LHCN-M2 (cell line): ENCODE data around the gene PFDN1. TPM values are rescaled to one million over a fixed set of nuclear protein-coding genes. Genes with fewer than 3 reads are reported as not detected.

ENCODE experiments used
- DNase-seq: peaks from one replicate; pipeline ENCODE4 v3.0.0-alpha.2; 2012; ENCODE audit warnings: low read depth
- total RNA-seq: library from RNA; depleted of rRNA; stranded (reverse); fragments of >200 nt; gene quantifications from 2 replicates; pipeline ENCODE4 v1.2.3, GENCODE V29; 2014

The PFDN1 gene
- total RNA-seq, 1 experiment from 2014 or later, result 82.8 TPM

- no peak for DNase-seq
Measured at GRCh38 chr5:140259500-140259899, 43.4 kb downstream of the PFDN1 start.

DNA sequence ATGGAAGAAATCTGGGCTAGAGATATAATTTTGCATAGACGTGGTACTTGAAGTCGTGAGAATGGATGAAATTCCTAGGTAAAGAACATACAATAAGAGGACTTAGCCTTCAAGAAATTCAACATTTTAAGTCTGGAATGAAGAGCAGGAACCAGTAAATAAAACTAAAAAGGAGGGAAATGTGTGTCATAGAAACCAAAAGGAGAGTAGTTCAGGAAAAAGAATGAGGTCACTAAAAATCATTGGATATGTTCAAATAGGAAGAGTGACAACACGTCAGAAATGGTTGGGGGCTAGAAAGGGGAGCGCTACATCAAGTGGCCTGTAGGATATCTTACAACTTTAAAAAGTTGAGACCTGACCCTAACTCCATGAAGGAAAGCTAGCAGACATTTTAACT is 44.0 kb downstream of the PFDN1 start:
- DNase-seq, result no peak

- DNase-seq, result peak; percentile 36
Measured at GRCh38 chr5:140258016-140258415, 44.9 kb downstream of the PFDN1 start.

DNA sequence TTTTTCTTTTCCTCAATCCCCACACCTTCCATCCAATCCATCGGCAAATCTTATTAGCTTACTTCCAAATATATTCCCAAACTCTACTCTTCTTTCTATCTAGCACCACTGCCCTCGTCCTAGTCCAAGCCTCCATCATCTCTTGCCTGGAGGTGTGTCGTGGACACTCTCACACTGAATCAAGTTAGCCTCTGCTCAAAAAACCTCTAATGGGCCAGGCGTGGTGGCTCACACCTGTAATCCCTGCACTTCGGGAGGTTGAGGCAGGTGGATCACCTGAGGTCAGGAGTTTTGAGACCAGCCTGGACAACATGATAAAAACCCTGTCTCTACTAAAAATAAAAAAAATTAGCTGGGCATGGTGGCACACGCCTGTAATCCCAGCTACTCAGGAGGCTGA is 46.2 kb downstream of the PFDN1 start:
- DNase-seq, result no peak

GRCh38 chr5:140255460-140256157 is 47.3 kb downstream of the PFDN1 start:
- no peak for DNase-seq

- peak; percentile 24 for DNase-seq
Measured at GRCh38 chr5:140253985-140254384, 48.9 kb downstream of the PFDN1 start.

DNA sequence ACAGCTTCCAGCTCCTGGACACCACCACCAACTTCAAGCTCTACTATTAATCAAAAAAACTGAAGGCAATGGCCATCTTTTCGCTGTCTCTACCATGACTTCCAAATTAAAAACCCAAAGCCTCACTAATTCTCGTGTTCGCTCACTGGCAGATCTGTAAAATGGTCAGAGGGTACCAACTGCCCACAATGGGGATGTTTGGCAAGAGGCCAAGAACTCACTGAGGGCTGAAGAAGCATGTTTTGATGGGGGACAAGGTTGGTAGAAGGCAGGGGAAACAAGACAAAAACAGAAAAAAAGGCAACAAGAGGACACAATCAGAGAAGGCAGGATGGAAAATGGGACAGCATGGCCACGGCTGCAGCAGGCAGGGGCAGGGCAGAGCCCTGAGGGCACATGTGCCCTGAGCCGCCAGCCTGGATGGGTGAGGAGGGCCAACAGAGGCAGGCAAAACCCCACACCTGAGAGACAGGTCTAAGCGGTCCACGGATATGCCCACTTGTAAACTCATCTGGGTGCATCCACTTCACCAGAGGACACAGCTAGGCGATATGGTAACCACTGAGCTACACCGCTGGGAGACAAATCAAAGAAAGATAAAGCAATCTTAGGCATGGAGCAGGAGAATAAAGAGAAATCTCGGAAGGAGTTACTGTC is 50.3 kb downstream of the PFDN1 start:
- DNase-seq, result no peak

DNA sequence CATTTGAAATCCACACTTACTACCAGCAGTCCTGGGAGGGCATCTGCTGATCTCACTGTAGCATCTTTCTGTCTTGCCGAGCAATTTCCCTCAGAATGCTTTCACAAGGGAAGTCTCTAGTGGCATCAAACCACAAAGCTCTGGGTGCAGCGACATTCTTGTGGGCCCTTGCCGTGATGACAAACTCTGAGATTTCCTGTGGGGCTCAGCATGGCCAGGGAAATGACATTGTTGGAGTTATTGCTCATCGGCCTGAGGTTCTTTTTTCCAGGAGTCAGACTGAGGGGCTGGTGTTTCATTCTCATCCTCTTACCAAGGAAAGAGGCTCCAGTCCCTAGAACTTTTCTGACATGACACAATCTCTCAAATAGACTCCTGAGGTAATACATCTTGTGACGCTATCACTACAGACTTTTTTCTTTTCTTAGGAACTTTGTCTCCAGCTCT is 51.4 kb downstream of the PFDN1 start:
- peak; percentile 95 for DNase-seq

DNA sequence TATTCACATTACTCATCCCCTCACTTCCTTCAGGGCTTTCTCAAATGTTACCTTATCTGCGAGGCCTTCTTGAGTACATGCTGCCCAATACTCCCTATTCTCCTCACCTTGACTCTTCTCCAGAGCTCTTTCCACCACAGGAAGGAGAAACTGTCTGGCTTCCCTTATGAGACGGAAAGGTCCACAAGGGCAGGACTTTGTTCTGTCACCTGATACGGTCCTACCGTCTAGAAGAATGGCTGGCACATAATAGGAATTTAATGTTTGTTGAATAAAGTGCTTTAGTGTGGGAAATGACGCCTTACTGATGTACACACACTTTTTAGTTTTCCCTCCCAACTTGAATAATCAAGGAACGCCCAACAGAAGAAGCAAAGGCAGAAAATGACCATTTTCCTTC is 52.5 kb downstream of the PFDN1 start:
- no peak for DNase-seq

DNA sequence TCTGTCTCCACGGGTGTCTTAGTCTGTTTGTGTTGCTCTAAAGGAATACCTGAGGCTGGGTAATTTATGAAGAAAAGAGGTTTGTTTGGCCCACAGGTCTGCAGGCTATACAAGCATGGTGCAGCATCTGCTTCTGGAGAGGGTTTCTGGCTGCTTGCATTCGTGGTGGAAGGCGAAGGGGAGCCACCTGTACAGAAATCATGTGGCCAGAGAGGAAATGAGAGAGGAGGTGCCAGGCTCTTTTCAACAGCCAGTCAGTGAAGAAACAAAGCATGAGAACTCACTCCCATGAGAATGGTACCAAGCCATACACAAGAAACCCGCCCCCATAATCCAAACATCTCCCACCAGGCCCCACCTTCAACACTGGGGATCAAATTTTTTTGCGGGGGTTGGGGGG is 53.4 kb downstream of the PFDN1 start:
- no peak for DNase-seq

DNA sequence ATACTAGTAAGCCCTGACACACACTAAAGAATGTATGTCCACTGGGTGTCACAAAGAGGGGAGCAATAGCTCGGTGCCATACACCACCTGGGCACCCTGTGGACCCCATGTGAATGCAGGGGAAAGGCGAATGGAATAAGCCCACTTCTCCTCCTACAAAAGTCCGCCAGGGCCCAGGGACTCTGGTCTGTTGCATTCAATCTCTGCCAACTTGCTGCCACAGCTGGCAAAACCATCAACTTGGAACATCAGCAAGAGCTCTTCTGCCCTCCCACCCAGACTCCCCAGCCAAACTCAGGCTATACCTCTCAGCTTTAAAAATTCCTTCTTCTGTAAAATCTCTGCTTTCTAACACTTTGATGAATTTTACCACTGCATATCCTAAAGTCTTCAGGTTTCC is 54.5 kb downstream of the PFDN1 start:
- DNase-seq, result no peak

DNA sequence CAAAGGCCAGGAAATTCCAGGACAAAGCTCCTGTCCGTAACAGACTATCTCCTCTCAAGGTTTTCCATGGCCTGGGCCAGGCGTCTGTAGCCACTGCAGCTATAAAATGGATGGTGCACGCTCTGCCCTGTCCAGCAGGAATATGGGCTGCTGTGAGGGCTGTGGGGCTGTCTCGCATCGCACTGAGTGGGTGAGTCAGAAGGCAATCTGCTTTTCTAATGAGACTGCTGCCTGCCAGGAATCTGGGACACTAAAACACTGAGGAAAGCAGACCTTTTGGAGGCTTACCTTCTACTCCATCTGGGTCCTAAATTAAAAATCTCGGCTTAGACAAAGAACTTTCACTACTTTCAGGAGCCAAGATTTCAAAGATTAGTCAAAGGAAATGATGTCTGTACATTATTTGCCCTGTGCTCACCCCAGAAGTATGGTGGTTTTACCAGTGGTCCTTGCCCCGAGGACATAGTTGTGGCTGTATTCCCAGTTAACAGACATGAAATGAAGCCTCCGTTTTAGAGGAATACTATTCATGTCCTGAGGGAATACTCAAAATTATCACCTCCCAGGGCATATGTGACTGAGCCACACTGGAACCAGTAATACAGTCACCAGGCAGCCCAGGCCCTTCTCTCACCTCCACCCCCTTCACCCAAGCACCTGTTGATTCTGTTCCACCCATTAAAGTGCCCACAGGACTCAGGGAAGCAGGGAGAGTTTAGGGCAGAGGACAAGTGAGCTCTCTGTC is 56.4 kb downstream of the PFDN1 start:
- DNase-seq, result peak; percentile 63

DNA sequence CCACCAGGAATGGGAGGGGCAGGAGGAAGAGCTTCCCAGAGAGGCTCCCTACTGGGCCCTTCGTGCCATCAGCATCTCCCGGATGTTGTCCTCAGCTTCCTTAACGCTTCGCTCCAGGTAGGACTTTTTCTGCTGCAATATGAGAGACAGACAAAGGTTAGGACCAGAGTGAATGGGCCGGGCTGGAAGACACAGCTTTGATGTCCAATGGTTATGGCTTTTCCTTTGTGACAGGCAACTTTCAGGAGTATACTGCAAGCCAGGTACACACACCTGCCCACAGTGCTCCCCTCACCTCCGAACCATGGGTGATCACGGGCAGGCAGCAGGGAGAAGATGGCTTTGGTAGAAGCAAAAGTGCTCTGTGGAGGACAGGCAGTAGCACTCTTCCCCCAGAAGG is 57.0 kb downstream of the PFDN1 start:
- DNase-seq, result no peak

DNA sequence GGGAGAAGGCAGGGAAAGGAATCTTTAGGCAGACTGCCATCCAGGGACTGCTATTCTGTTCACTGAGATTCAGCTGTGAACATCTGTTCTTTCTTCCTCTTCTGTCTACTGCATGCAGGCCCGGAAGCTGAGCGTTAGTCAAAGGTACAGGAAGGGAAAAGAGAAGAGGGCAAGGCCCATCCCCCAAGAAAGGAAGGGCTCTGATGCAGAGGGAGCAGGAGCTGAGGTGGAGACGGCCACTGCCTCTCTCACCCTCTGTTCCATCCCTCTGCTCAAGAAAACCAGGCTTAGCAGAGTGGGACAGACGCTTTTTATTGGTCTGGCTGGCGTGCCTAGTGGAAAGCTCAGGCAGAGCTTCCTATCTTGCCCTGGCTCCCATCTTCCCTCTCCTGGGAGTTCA is 57.6 kb downstream of the PFDN1 start:
- no peak for DNase-seq

DNA sequence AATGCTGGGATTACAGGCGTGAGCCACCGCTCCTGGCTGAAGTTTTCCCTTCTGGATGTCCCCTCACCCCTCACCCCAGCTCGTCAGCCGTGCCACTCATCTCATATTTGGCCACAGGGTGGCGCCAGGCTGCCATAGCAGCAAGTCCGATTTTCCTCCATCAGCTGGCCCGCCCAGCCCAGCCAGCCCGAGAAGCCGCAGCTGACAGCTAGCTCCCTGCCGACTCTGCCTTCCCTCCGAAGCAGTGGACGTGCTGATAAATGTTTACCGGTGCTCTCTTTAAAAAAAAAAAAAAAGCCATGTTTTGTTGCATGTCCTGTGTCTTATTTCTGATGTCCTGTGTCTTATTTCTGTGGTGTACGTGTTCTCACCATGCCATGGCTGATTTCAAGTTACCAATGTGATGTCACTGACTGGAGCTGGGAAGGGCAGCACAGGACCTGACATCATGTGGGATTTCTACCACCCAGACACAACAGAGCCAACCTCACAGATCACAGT is 58.3 kb downstream of the PFDN1 start:
- DNase-seq, result peak; percentile 78

DNA sequence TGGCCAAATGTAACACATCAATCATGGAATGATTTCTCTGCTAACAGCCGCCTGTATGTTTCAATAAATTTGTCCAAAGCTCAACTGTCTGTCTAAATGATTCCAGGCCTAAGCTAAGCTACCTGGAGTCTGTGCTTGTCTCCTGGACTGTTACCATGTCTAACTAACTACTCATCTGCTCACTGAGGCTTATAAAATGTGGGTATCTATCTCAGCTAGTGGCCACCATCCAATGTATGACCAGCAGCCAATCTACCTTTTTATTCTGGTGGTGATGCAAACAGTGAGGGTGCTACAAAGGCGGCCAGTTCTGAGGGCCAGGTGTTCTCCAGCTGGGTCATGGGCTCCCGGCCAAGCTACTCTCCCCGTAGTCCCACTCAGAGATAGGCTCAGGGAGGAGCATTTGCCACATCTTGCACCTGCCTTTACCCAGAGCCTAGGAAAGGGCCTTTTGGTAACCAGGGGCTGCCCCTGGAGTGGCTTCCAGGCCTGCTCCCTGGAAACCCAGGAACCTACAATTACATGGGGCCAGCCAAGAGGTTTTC is 59.1 kb downstream of the PFDN1 start:
- no peak for DNase-seq

DNA sequence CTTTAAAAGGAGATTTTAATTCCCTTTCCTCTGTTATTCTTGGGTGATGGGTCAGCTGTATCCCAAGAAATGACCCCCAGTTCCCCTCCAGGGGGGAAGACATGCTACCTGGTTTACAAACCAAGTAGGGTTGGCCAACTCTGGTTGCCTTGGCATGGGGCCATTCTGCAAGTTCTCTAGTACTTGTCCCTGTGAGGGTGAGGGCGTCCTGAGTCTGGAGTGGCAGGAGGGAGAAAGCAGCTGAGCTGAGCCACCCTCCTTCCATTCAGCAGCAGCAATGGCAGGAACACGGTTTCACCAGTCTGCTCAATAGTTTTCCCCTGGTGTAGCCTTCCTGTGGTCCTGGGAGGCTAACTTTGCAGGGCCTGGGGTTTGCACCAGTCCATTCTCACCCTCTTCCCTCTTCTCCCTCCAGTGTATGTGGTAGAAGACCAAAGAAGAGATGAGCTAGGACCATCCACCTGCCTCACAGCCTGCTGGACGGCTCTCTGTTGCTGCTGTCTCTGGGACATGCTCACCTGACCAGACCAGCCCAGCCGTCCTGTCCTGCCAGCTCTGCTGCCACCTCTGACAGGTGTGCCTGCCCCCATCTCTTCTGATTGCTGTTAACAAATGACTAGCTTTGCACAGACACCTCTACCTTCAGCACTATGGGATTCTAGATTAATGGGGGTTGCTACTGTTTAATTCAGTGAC is 59.9 kb downstream of the PFDN1 start:
- DNase-seq, result no peak

DNA sequence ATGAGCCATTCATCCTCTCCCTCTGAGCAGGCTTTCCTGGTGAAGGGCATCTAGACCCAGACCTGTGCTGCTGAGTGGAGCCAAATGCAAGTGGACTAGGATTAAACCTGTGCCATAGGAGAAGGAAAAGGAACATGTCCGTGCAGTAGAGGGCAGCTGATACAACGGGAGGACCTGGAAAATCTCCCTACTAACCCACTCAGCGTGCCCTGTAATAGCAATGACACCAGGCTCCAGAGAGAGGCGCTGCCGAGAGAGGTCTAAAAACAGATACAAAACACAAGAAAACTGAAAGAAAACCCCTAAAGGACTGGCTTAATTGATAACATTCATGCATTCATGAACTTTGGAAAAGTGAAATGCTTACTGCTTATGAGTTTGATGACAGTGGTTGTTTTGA is 60.8 kb downstream of the PFDN1 start:
- no peak for DNase-seq

- DNase-seq, result peak; percentile 81
Measured at GRCh38 chr5:140240987-140241706, 61.8 kb downstream of the PFDN1 start.

- peak; percentile 39 for DNase-seq
Measured at GRCh38 chr5:140239939-140240700, 62.8 kb downstream of the PFDN1 start.
